H7 (cell line): ENCODE measurements around the gene EYA2. TPM values are rescaled to one million over a fixed set of nuclear protein-coding genes. Genes with fewer than 3 reads are reported as not detected.
A peak's percentile ranks its signal among the peaks of the same experiment; 100 is the strongest.

Experiments used
- DNase-seq: peaks from one replicate; pipeline ENCODE4 v3.0.0; 2012
- H3K27me3 ChIP-seq: 2 replicates; pipeline ENCODE4 v1.6.0; 2011; ENCODE audit warnings: mild to moderate bottlenecking, low read length; ENCODE audit not compliant: control insufficient read depth, insufficient read depth
- H3K36me3 ChIP-seq: replicated peaks from 2 replicates; pipeline ENCODE4 v1.5.1; 2011; ENCODE audit warnings: low read length; ENCODE audit not compliant: control insufficient read depth, insufficient read depth
- H3K4me3 ChIP-seq: 2 replicates; pipeline ENCODE4 v1.5.1; 2011; ENCODE audit warnings: low read depth, mild to moderate bottlenecking, control low read depth, low read length, moderate library complexity; ENCODE audit not compliant: insufficient read depth
- total RNA-seq: library from RNA; depleted of rRNA; stranded (reverse); fragments of >200 nt; shearing (Covaris generic); gene quantifications from 2 replicates; pipeline ENCODE4 v1.2.3, GENCODE V29; 2014; rRNA removed

EYA2 gene, protein sequence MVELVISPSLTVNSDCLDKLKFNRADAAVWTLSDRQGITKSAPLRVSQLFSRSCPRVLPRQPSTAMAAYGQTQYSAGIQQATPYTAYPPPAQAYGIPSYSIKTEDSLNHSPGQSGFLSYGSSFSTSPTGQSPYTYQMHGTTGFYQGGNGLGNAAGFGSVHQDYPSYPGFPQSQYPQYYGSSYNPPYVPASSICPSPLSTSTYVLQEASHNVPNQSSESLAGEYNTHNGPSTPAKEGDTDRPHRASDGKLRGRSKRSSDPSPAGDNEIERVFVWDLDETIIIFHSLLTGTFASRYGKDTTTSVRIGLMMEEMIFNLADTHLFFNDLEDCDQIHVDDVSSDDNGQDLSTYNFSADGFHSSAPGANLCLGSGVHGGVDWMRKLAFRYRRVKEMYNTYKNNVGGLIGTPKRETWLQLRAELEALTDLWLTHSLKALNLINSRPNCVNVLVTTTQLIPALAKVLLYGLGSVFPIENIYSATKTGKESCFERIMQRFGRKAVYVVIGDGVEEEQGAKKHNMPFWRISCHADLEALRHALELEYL
- 0.41 and 1.7 TPM in 2 replicates for total RNA-seq

DNA sequence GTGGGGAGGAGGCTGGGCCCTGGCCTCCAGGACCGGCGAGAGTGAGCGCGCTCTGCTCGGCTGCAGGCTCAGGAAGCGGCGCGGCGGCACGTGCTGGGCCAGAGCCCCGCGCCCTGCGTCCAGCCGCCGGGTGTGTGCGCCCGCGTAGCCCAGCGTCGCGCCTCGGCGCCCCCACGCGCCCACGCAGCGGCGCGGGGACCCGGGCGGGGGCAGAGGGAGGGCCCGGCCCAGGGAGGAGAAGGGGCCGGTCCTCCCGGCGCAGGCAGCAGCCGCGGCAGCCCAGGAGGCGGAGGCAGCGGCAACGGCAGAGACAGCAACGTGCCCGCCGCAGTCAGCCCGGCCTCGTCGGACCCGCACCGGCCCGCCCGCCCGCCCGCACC, at the start of gene EYA2:
Gene EYA2, plus strand, starts transcription at position 265 of the 380 bp plus-strand sequence. CDS start 95,168 bp downstream, outside the sequence.
- peak; percentile 74 for DNase-seq
- Histone ChIP-seq H3K4me3 (peak within 1 kb of the TSS; percentile 58), H3K27me3 (peaks cover 42% of the 10 kb centered on the region), H3K36me3 (no peaks in the 10 kb centered on the region)

DNA sequence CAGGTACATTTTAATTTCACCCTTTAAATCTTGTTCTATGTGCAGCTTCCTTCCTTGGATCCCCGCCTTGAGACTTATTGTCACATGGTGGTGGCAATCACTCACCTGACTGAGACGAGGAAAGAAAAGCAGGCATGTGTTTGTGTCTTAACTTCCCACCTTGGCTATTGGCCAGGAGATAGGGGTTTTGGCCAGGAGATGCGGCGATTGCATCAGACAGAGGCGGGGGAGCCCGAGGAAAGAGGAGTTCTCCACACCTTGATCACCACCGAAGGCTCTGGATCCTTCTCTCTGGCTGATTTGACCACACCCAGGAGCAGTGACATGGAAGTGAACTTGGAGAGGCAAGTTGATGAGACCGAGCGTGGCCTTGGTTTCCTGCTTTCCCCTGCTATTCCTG, 49.7 kb upstream of the EYA2 start:
- Histone ChIP-seq H3K27me3 (no peaks in the 10 kb centered on the region), H3K36me3 (no peaks in the 10 kb centered on the region), H3K4me3 (no peak overlapping the region)
- no peak for DNase-seq

DNA sequence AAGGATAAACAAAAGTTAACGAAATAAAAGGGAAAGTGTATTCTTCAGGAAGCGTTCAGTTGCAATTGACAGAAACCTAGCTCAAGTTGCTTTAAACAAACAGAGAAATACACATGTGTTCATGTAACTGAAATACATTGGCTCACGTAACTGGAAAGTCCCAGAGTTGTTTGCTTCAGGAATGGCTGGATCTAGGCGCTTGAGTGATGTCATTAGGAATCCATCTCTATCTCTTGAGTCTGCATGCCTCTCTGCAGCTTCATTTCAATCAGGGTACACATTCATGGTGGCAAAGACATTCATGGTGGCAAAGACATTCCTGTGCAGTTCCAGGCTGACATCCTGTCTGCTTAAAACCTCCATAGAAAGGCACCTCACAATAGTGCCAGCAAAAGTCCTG, 45.4 kb upstream of the EYA2 start:
- H3K27me3 ChIP-seq: no peaks in the 10 kb centered on the region
- H3K36me3 ChIP-seq: no peaks in the 10 kb centered on the region
- no peak overlapping the region for H3K4me3 ChIP-seq
- DNase-seq: no peak

DNA sequence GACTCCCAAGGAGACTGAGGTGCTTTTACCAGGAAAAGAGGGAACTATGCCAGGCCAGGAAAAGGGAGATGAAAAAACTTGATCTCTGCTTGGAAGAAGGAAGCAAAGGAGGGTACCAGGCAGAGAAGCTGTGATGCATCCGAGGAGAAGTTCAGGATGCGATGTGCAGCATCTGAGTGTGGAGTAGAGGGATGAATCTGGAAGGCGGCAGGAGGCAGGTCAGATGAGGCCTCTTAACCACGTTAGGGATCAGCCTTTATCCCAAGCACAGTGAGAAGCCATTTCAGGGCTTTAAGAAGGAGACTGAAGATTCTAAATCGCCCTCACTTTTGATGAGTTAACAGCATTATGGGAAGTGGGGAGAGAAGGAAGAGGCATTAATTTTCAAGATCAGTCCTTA, 44.9 kb upstream of the EYA2 start:
- H3K4me3 ChIP-seq: no peak overlapping the region
- DNase-seq: no peak
- no peaks in the 10 kb centered on the region for H3K27me3 ChIP-seq
- H3K36me3 ChIP-seq: no peaks in the 10 kb centered on the region

DNA sequence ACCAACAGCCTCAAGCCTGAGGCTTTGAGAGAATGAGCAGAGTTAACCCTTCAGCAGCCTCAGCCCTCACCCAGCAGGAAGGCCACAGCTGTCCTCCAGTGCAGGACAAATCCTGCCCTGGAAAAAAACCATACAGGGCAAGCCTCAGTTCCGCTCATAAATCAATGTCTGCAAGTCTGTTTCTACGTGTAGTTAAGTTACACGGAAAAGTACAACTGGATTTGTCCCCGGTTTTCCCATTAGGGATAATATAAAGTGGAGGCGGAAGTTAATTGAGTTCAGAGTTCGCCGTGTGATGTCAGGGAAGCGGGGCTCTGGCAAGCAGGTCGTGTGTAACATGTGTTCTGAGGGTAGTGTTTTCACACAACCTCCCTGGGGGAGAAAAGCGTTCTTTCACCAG, 44.2 kb upstream of the EYA2 start:
- DNase-seq: no peak
- no peak overlapping the region for H3K4me3 ChIP-seq
- no peaks in the 10 kb centered on the region for H3K36me3 ChIP-seq
- H3K27me3 ChIP-seq: no peaks in the 10 kb centered on the region

DNA sequence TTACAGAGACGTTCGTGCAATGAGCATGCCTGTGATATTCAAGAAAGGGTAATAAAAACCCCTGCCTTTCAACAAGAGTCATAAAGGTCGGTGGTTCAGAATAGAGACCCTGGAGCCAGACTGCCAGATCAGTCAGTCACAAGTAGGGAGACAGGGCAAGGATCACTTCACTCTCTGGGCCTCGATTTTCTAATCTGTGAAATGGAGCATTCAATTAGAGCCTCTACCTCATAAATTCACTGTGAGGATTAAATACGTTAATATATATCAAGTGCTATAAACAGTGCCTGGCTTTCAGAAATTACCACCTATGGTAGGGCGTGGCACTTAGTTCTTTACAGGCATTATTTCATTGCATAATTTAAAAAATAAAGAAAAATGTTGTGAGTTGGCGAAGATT, 43.7 kb upstream of the EYA2 start:
- Histone ChIP-seq H3K27me3 (no peaks in the 10 kb centered on the region), H3K36me3 (no peaks in the 10 kb centered on the region), H3K4me3 (no peak overlapping the region)
- no peak for DNase-seq

DNA sequence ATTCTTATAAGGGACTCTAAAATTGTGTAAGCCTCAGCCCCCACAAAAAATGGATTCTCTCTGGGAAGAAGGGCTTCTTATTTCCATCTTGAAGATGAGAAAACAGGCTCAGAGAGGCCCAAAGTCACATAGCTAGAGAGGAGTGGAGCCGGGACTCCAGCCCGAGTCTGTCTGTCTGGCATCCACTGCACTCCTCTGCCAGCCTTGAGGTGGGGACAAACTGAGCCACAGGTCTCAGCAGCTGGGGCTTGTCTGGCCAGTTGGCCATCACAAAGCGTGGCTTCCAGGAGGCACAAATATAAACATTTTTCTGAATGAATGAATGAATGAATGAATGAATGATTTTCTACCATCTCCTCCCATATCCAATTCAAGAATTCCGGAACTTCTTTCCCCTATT, 42.9 kb upstream of the EYA2 start:
- no peak for DNase-seq
- H3K4me3 ChIP-seq: no peak overlapping the region
- H3K36me3 ChIP-seq: no peaks in the 10 kb centered on the region
- H3K27me3 ChIP-seq: no peaks in the 10 kb centered on the region

DNA sequence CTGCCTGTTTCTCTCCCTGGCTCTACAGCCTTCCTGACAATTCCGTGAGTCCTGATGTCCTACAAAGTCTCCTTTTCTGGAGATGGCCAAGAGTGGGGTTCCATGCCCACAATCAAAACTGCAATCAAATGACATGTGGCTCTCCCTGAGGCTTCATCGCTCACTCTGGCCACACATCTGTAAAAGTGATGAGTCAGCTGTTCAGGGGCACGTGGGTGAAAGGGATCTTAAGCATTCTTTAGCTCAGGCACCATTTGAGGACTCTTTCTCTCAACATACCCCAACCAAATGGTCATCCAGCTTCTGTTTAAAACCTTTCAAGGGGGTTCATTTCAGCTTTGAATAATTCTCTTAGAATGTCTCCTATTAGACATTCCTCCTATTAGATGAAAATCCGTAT, 42.3 kb upstream of the EYA2 start:
- Histone ChIP-seq H3K27me3 (no peaks in the 10 kb centered on the region), H3K4me3 (no peak overlapping the region), H3K36me3 (no peaks in the 10 kb centered on the region)
- DNase-seq: no peak

DNA sequence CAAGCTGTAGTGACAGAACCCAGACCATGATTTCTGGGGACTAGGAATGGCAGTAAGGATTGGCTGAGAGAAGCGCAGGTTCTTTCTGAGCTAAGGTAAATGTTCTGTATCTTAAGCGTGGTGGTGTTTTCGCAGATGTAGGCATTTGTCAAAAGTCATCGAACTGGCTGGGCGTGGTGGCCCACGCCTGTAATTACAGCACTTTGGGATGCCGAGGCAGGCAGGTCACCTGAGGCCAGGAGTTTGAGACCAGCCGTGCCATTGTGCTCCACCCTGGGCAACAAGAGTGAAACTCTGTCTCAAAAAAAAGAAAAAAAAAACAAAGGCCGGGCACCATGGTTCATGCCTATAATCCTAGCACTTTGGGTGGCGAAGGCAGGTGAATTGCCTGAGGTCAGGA, 40.7 kb upstream of the EYA2 start:
- no peaks in the 10 kb centered on the region for H3K36me3 ChIP-seq
- H3K4me3 ChIP-seq: no peak overlapping the region
- no peak for DNase-seq
- no peaks in the 10 kb centered on the region for H3K27me3 ChIP-seq

DNA sequence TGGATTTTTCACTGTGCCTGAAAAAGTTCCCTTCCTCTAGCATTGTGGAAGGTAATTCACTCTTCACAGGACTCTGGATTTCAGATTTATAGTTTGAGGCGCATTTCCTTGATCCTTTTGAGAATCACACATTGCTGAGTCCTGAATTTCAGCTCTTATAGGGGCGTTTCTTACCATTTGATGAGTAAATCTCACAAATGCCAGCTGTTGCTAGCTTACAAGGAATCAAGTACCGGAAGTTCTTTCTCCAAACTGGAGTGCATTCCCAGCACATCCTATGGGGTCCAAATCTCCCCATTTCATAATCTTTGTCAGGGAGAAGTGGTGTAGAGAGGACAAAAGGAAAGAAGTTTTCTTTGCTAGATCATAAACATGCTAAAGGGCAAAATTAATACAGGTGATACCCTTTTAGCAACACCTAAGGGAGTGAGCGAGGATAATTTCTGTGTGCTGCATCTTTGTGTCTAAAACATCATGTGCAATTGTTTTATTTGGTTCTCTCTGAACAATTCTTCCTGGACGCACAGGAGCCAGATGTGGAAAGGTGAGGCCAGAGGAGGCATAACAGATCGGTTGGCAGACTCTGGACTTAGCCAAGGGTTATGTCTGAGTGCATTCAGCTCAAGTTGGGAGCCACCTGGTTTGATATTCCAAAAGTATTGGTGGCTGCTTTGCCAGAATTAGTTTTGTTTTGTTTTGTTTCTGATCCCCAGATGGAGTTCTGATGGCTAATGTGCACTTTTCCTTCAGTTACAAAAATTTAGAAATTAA, 37.4 kb upstream of the EYA2 start:
- DNase-seq: no peak
- H3K4me3 ChIP-seq: no peak overlapping the region
- no peaks in the 10 kb centered on the region for H3K36me3 ChIP-seq
- H3K27me3 ChIP-seq: no peaks in the 10 kb centered on the region

DNA sequence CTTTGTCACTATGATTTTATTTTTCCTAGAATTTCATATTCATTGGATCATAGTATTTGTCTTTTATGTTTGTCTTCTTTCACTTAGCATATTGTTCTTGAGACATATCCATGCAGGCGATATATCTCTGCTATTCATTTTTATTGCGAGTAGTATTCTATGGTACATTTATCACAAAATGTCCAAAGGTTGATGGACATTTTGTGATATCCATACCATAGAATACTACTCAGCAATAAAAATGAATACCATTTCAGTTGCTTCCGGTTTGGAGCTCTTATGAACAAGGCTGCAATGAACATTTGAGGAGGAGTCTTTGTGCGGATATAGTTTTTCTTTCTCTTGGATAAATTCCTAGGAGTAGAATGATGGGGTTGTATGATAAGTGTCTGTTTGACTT, 28.8 kb upstream of the EYA2 start:
- no peaks in the 10 kb centered on the region for H3K36me3 ChIP-seq
- DNase-seq: no peak
- H3K27me3 ChIP-seq: no peaks in the 10 kb centered on the region
- H3K4me3 ChIP-seq: no peak overlapping the region

DNA sequence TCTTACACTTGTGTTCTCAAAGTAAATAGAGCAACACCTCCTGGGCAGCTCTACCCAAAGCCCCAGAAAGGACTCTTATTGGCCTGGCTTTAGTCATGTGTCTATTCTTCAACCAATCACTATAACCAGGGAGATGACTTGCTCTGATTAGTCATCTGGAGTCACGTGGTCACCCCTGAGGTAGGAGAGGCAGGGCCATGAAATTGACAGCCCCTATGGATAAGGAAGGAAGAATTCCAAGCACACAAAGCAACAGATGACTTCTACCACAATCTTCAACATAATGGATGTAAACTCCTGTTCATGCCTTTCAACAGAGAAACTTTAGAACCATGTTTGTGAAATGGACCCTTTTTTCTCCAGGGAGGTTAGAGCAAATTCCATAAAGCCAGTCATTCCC, 24.6 kb upstream of the EYA2 start:
- Histone ChIP-seq H3K36me3 (no peaks in the 10 kb centered on the region), H3K4me3 (no peak overlapping the region), H3K27me3 (no peaks in the 10 kb centered on the region)
- DNase-seq: no peak

DNA sequence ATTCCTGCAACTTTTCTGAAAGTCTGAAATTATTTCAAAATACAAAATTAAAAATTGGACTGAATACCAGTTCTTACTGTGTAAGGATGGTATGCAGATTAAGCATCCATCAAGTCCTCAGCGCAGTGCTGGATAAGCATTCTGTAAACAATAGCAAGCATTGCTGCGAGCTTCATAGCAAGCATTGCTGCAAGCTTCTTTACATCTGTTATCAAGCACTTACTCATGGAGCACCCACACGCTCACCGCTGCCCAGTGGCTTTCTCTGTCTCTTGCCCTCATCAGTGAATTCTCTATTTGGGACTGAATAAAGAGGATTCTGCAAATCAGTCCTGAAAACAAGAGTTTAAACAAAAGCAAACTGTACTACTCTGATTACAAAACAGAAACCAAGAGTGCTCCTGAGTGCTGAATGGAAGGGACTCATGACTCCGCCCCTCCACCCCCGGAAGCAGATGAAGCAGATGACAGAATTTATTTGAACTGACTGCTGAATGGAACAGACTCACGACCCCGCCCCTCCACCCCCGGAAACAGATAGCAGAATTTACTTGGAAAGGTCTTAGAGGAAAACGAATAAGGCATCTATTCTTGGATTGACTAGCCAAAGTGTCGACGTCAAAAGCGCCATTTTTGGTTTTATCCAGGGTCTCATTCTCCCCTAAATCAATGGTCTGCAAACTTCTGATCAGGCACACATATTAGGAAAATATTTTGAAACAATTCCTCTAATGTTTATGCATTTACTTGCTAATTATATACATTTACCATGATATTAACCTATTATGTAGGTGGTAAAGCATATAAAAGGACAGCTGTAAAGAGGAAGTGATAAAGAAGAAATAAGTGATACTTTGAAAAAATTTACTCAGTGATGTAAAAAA, 22.1 kb upstream of the EYA2 start:
- Histone ChIP-seq H3K27me3 (no peaks in the 10 kb centered on the region), H3K36me3 (no peaks in the 10 kb centered on the region), H3K4me3 (no peak overlapping the region)
- peak; percentile 27 for DNase-seq

DNA sequence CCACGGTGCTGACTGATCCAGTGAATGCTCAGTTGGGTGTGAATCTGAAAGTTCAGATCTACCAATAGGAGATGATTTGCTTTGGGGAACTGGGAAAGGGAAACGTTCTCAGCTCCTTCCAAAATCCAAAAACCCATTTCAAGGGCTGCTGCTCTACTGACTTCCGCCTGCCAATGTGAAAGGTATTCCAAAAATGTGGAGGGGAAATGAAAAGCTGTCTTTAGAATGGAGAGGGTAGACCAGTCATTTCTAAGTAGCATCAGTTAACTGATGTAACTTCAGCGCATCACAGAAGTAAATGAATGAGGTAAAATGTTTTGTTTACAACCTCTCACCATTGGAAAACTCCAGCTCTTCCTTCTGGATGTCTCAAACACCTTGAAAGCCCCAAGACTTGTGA, 19.6 kb upstream of the EYA2 start:
- Histone ChIP-seq H3K27me3 (no peaks in the 10 kb centered on the region), H3K4me3 (no peak overlapping the region), H3K36me3 (no peaks in the 10 kb centered on the region)
- DNase-seq: no peak
